GM12865 (cell line): ENCODE measurements around the gene RTEL1.
A peak's percentile ranks its signal among the peaks of the same experiment; 100 is the strongest.
"Not testable (repeated sequence)": the region's sequence is repeated elsewhere in the genome, so short reads cannot be mapped to it uniquely, and the experiment has no call there.

Experiments
- DNase-seq: peaks from one replicate; pipeline ENCODE4 v3.0.0; 2010; ENCODE audit warnings: low read depth
- H3K4me3 ChIP-seq: 2 replicates; pipeline ENCODE4 v1.5.1; 2011; ENCODE audit warnings: mild to moderate bottlenecking, low read depth, low read length, control low read depth
- CTCF ChIP-seq: IDR thresholded peaks from 2 replicates; pipeline ENCODE4 v1.5.1; 2011; ENCODE audit warnings: low read length, control low read depth, low read depth, inconsistent platforms; ENCODE audit not compliant: insufficient read depth; ENCODE audit errors: missing control alignments

Gene RTEL1

GRCh38 chr20:63645218-63645617 is 12.9 kb upstream of the RTEL1 start:
- no peak for TF ChIP-seq CTCF
- no peak for DNase-seq
- H3K4me3 ChIP-seq, result no peak overlapping the region

- no peak overlapping the region for H3K4me3 ChIP-seq
- no peak for TF ChIP-seq CTCF
- DNase-seq, result no peak
These were observed 9.9 kb upstream of the RTEL1 start for GRCh38 chr20:63648190-63648589.

- TF ChIP-seq CTCF, result no peak
These were observed 9.1 kb upstream of the RTEL1 start for GRCh38 chr20:63648895-63649589.

GRCh38 chr20:63650486-63650885 is 7.6 kb upstream of the RTEL1 start:
- H3K4me3 ChIP-seq, DNase-seq: not testable (repeated sequence)

More at GRCh38 chr20:63648895-63649589, 9.1 kb upstream of the RTEL1 start:
- DNase-seq, result no peak
- no peak overlapping the region for H3K4me3 ChIP-seq

- no peak for DNase-seq
- no peak overlapping the region for H3K4me3 ChIP-seq
- TF ChIP-seq CTCF, result no peak
These were observed 6.2 kb upstream of the RTEL1 start for GRCh38 chr20:63651942-63652191.

GRCh38 chr20:63652192-63652980 is 5.7 kb upstream of the RTEL1 start:
- no peak overlapping the region for H3K4me3 ChIP-seq
- TF ChIP-seq CTCF, result no peak
- no peak for DNase-seq

GRCh38 chr20:63653041-63653973 is 4.8 kb upstream of the RTEL1 start, which contains the start of gene STMN3:
Gene STMN3 (minus strand): TSS chr20:63653424. CDS start chr20:63653345, 79 bp downstream.
- no peak for TF ChIP-seq CTCF
- peak; percentile 52 for DNase-seq
- H3K4me3 ChIP-seq, result no peak within 1 kb of the TSS
